ENCODE measurements around the gene GRAP2. TPM values are rescaled to one million over a fixed set of nuclear protein-coding genes. Genes with fewer than 3 reads are reported as not detected.

GRAP2 gene
- total and polyA plus RNA-seq, 11 donors = 0.24 to 5.0 (median 0.85) TPM; not detected in 1

DNA sequence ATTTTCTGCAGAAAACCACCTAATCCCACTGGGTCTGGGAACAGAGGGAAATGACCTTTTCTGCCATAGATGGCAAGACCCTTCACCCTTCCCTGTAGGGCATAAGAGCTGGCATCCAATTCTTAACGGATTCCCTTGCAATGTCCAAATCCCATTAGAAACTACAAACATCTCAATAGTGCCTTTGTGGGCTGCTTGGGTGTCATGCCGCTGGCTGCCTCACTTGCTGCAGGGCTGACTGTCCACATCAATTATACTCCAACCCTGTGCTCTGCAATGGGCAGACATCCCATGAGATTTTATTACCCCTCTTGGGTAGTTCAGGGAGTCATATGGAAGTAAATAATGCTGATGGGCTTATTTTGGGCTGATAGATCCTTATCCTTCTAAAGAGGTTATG lies 7.3 kb downstream of the GRAP2 start:
- peak overlapping the region in 1 of 12 donors; percentile 47 for H3K4me3 ChIP-seq
- peaks cover 0 to 62% (median 5%) of the 10 kb centered on the region in 9 donors for H3K27me3 ChIP-seq
- TF ChIP-seq, protein P1, sequence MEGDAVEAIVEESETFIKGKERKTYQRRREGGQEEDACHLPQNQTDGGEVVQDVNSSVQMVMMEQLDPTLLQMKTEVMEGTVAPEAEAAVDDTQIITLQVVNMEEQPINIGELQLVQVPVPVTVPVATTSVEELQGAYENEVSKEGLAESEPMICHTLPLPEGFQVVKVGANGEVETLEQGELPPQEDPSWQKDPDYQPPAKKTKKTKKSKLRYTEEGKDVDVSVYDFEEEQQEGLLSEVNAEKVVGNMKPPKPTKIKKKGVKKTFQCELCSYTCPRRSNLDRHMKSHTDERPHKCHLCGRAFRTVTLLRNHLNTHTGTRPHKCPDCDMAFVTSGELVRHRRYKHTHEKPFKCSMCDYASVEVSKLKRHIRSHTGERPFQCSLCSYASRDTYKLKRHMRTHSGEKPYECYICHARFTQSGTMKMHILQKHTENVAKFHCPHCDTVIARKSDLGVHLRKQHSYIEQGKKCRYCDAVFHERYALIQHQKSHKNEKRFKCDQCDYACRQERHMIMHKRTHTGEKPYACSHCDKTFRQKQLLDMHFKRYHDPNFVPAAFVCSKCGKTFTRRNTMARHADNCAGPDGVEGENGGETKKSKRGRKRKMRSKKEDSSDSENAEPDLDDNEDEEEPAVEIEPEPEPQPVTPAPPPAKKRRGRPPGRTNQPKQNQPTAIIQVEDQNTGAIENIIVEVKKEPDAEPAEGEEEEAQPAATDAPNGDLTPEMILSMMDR (IDR thresholded peaks at IDR 0.05) = no peak
- TF ChIP-seq POLR2A (IDR thresholded peaks at IDR 0.05) = no peak
- no peaks in the 10 kb centered on the region for H3K9me3 ChIP-seq
- WGBS, 4 donors = 76 to 87% (median 85%) methylated on average over 2 of the region's 2 CpGs
- intact Hi-C loops (cut with DNase I) = no loop called here
- peak overlapping the region in 1 of 12 donors; percentile 74 for H3K27ac ChIP-seq
- ATAC-seq = no peak
- DNase-seq = no peak
- no peaks in the 10 kb centered on the region for H3K4me1 ChIP-seq
- H3K36me3 ChIP-seq = no peaks in the 10 kb centered on the region

DNA sequence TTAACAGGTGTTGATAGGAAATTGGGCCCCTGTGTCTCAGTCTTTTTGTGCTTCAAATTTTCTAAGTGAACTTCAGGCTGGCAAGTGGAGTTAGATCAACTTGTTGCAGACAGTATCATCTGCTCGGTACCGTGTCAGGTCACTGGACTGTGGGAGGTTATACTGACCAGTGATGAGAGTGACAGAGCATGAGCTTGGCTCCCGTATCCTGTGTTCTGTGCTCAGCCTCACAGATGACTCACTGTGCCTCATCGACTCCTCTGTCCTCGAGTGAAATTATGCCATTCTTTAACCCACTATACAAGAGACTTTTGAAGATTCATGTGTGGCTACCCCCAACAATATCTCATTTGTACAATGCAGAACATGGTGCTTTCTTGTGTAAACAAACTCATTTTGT lies 7.9 kb downstream of the GRAP2 start:
- H3K27me3 ChIP-seq = peaks cover 0 to 67% (median 5%) of the 10 kb centered on the region in 9 donors
- H3K4me3 ChIP-seq = peak overlapping the region in 1 of 12 donors; percentile 47
- no peaks in the 10 kb centered on the region for H3K4me1 ChIP-seq
- no peaks in the 10 kb centered on the region for H3K36me3 ChIP-seq
- TF ChIP-seq, protein P1 (IDR thresholded peaks at IDR 0.05) = no peak
- no peak for TF ChIP-seq POLR2A (IDR thresholded peaks at IDR 0.05)
- WGBS, 4 donors = 57 to 67% (median 62%) methylated on average over 5 of the region's 5 CpGs
- ATAC-seq = no peak
- H3K27ac ChIP-seq = peak overlapping the region in 1 of 12 donors; percentile 74
- intact Hi-C loops (cut with DNase I) = no loop called here
- no peaks in the 10 kb centered on the region for H3K9me3 ChIP-seq
- DNase-seq = no peak

DNA sequence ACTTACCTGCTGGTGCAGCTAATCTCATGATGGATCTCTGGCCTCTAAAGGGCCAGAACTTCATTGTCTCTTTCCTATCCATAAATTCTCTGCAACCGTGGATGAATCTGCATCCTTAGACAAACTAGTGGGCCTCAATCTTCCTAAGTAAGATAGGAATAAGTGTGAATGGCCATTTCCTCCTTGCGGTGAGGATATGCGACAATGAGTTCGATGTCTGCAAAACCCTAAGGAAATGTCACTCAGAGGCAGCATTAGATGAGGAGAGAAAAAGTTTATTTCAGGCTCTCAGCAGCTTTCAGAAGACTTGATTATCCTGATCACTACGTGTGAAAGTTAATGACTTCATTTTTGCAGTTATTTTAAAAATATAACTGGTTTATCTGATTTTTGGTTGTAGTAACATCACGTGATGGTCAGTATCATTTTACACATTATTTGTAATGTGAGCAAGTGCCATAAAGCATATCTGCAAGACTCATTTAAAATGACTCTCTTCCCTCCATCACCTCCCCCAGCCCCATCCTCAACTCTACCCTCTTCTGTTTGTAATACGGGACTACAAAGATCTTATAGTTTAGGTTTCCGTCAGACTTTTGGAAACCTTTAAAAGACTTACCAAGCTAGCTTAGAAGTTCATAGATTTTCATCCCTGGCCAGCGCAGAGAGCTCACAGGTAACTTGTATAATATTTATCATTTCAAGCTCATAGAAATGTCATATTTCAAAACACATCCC lies 10.2 kb downstream of the GRAP2 start:
- H3K27ac ChIP-seq = peak overlapping the region in 1 of 12 donors; percentile 48
- TF ChIP-seq, protein P1 (IDR thresholded peaks at IDR 0.05) = no peak
- TF ChIP-seq POLR2A (IDR thresholded peaks at IDR 0.05) = no peak
- no peaks in the 10 kb centered on the region for H3K36me3 ChIP-seq
- DNase-seq (no peak), ATAC-seq (no peak)
- no peak overlapping the region for H3K4me3 ChIP-seq
- H3K27me3 ChIP-seq = peaks cover 0 to 73% (median 5%) of the 10 kb centered on the region in 9 donors
- WGBS, 4 donors = 59 to 66% (median 62%) methylated on average over 9 of the region's 9 CpGs
- no peaks in the 10 kb centered on the region for H3K4me1 ChIP-seq
- intact Hi-C loops (cut with DNase I) = no loop called here
- H3K9me3 ChIP-seq = no peaks in the 10 kb centered on the region

DNA sequence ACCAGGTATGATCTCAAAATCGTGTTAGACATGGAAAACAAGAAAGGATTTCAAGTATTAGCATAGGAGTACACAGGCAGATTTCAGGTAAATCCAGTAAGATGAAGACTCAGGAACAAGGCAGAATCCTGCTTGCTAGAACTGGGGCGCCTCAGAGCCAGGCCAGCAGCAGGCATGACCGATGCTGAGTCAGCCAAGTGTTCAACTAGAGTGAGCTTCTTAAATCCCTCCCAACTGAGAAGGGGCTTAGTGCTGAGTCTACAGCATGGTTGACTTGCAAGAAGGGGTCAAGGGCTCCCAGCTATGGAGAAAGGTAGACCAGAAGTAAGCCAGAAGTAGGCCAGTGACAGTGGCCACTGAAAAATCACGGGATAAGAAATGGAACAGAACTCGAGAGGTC lies 12.4 kb downstream of the GRAP2 start:
- Histone ChIP-seq H3K9me3 (no peaks in the 10 kb centered on the region), H3K4me3 (no peak overlapping the region), H3K4me1 (peaks cover 0 to 5% (median 0%) of the 10 kb centered on the region in 12 donors), H3K36me3 (no peaks in the 10 kb centered on the region), H3K27me3 (peaks cover 0 to 61% (median 5%) of the 10 kb centered on the region in 9 donors), H3K27ac (no peak overlapping the region)
- WGBS, 4 donors = 79 to 88% (median 87%) methylated on average over 5 of the region's 5 CpGs
- ATAC-seq (no peak), DNase-seq (no peak)
- intact Hi-C loops (cut with DNase I) = no loop called here
- TF ChIP-seq, protein P1 (IDR thresholded peaks at IDR 0.05) = no peak
- TF ChIP-seq POLR2A (IDR thresholded peaks at IDR 0.05) = no peak
